HepG2 (cell line): ENCODE data around the gene GPSM1. TPM values are rescaled to one million over a fixed set of nuclear protein-coding genes. Genes with fewer than 3 reads are reported as not detected.

Experiments used
- ARNTL ChIP-seq: sonication (generic); formaldehyde crosslinking; IDR thresholded peaks from 2 replicates; pipeline ENCODE4 v1.4.0; 2020; ENCODE audit warnings: mild to moderate bottlenecking, missing genetic modification reagents
- ATF1 ChIP-seq: IDR thresholded peaks from 2 replicates; pipeline ENCODE4 v1.6.1; 2016; ENCODE audit warnings: mild to moderate bottlenecking, control low read depth
- CHCHD3 ChIP-seq: sonication (generic); formaldehyde crosslinking; IDR thresholded peaks from 2 replicates; pipeline ENCODE4 v1.8.0; 2022; ENCODE audit warnings: mild to moderate bottlenecking, missing genetic modification reagents, moderate library complexity
- FOXA3 ChIP-seq: IDR thresholded peaks from 2 replicates; pipeline ENCODE4 v1.6.1; 2016; ENCODE audit warnings: missing genetic modification reagents, missing compliant biosample characterization
- HHEX ChIP-seq: IDR thresholded peaks from 2 replicates; pipeline ENCODE4 v1.6.1; 2016; ENCODE audit warnings: control low read depth
- NAIF1 ChIP-seq: sonication (generic); formaldehyde crosslinking; IDR thresholded peaks from 2 replicates; pipeline ENCODE4 v1.5.0; 2020; ENCODE audit warnings: mild to moderate bottlenecking, missing genetic modification reagents, borderline replicate concordance
- NR2F1 ChIP-seq, 2 experiments: fragments of 450-650 bp in 1 of 2; formaldehyde crosslinking in 1 of 2; IDR thresholded peaks; 2 replicates each; pipeline versions ENCODE4 v1.5.0 to v1.6.1; 2016 to 2020; ENCODE audit warnings: mild to moderate bottlenecking in 1 of 2, missing compliant biosample characterization in 1 of 2, missing genetic modification reagents in 1 of 2, moderate library complexity in 1 of 2
- PHB2 ChIP-seq: fragments of 450-650 bp; IDR thresholded peaks from 2 replicates; pipeline ENCODE4 v1.6.1; 2018; ENCODE audit not compliant: partially characterized antibody
- PITX1 ChIP-seq: sonication (generic); formaldehyde crosslinking; IDR thresholded peaks from 2 replicates; pipeline ENCODE4 v1.5.1; 2020; ENCODE audit warnings: mild to moderate bottlenecking, missing genetic modification reagents
- RFX3 ChIP-seq: IDR thresholded peaks from 2 replicates; pipeline ENCODE4 v1.6.1; 2016; ENCODE audit warnings: missing biosample characterization, missing genetic modification reagents
- SALL2 ChIP-seq: sonication (generic); formaldehyde crosslinking; IDR thresholded peaks from 2 replicates; pipeline ENCODE4 v1.8.1; 2023; ENCODE audit warnings: mild to moderate bottlenecking, missing genetic modification reagents, inconsistent platforms
- SMARCC2 ChIP-seq: fragments of 450-650 bp; IDR thresholded peaks from 2 replicates; pipeline ENCODE4 v1.6.1; 2017; ENCODE audit warnings: antibody characterized with exemption, mild to moderate bottlenecking
- SSRP1 ChIP-seq: IDR thresholded peaks from 2 replicates; pipeline ENCODE4 v1.6.1; 2016; ENCODE audit warnings: control low read depth
- TOE1 ChIP-seq: sonication (generic); formaldehyde crosslinking; IDR thresholded peaks from 2 replicates; pipeline ENCODE4 v1.4.0; 2020; ENCODE audit warnings: mild to moderate bottlenecking, missing genetic modification reagents
- ZC3H13 ChIP-seq: sonication (generic); formaldehyde crosslinking; IDR thresholded peaks from 2 replicates; pipeline ENCODE4 v1.8.1; 2023; ENCODE audit warnings: mild to moderate bottlenecking, missing genetic modification reagents, moderate library complexity
- ZFP36 ChIP-seq: fragments of 150-350 bp; IDR thresholded peaks from 2 replicates; pipeline ENCODE4 v1.6.1; 2018; ENCODE audit warnings: borderline replicate concordance, low read length, low read depth; ENCODE audit not compliant: partially characterized antibody
- ZNF225 ChIP-seq: sonication (generic); formaldehyde crosslinking; IDR thresholded peaks from 2 replicates; pipeline ENCODE4 v1.4.0; 2020; ENCODE audit warnings: mild to moderate bottlenecking, missing genetic modification reagents
- ZNF30 ChIP-seq: sonication (generic); formaldehyde crosslinking; IDR thresholded peaks from 2 replicates; pipeline ENCODE4 v1.5.0; 2020; ENCODE audit warnings: mild to moderate bottlenecking, missing genetic modification reagents
- ZNF616 ChIP-seq: sonication (generic); formaldehyde crosslinking; IDR thresholded peaks from 2 replicates; pipeline ENCODE4 v1.5.0; 2020; ENCODE audit warnings: low read depth, mild to moderate bottlenecking, missing genetic modification reagents
- ZNF737 ChIP-seq: sonication (generic); formaldehyde crosslinking; IDR thresholded peaks from 2 replicates; pipeline ENCODE4 v1.5.0; 2020; ENCODE audit warnings: missing genetic modification reagents, mild to moderate bottlenecking, borderline replicate concordance
- ZNF788 ChIP-seq: sonication (generic); formaldehyde crosslinking; IDR thresholded peaks from 2 replicates; pipeline ENCODE4 v1.5.0; 2020; ENCODE audit warnings: mild to moderate bottlenecking, missing genetic modification reagents, borderline replicate concordance
- ZNF883 ChIP-seq: sonication (generic); formaldehyde crosslinking; IDR thresholded peaks from 2 replicates; pipeline ENCODE4 v1.5.1; 2020; ENCODE audit warnings: mild to moderate bottlenecking, missing genetic modification reagents; ENCODE audit errors: not compliant biosample characterization
- polyA plus RNA-seq, 8 experiments: library from polyadenylated mRNA; depleted of rRNA in 3 of 8; stranded (reverse) in 7 of 8; unstranded in 1 of 8; fragments of >200 nt; fragmentation: Illumina TruSeq in 4 of 8; extraction: Trizol in 4 of 8; gene quantifications; 2 replicates each; pipeline versions ENCODE4 v1.2.1 to v1.2.3, GENCODE V29; 2011 to 2016; ENCODE audit warnings: low read depth in 4 of 8, missing spikeins in 1 of 8, mixed read lengths in 1 of 8; ENCODE audit not compliant: insufficient read depth in 1 of 8
- total RNA-seq, 5 experiments: library from RNA; depleted of rRNA; stranded (reverse); fragments of >200 nt; fragmentation: Illumina TruSeq; extraction: Trizol; gene quantifications; 2 replicates each; pipeline ENCODE4 v1.2.3, GENCODE V29; 2016; ENCODE audit warnings: low read depth in 1 of 5
- TF ChIP-seq, protein P1 (sequence below): sonication (generic); formaldehyde crosslinking; IDR thresholded peaks from 2 replicates; pipeline ENCODE4 v1.8.1; 2023; ENCODE audit warnings: missing genetic modification reagents, inconsistent platforms, borderline replicate concordance
- TF ChIP-seq, protein P2 (sequence below): sonication (generic); formaldehyde crosslinking; IDR thresholded peaks from 2 replicates; pipeline ENCODE4 v1.5.0; 2020; ENCODE audit warnings: missing genetic modification reagents
- TF ChIP-seq, protein P3 (sequence below), 2 experiments: sonication (generic) in 1 of 2; formaldehyde crosslinking in 1 of 2; IDR thresholded peaks; 2 replicates each; pipeline versions ENCODE4 v1.4.0 to v1.6.1; 2018 to 2020; ENCODE audit warnings: missing genetic modification reagents in 2 of 2, borderline replicate concordance in 1 of 2, low read depth in 1 of 2, mild to moderate bottlenecking in 1 of 2, missing biosample characterization in 1 of 2
- TF ChIP-seq, protein P4 (sequence below): sonication (generic); formaldehyde crosslinking; IDR thresholded peaks from 2 replicates; pipeline ENCODE4 v1.4.0; 2020; ENCODE audit warnings: low read depth, mild to moderate bottlenecking, missing genetic modification reagents

GPSM1 gene
- total and polyA plus RNA-seq, 2 of the 13 experiments (the other 11 are each of a cell fraction or from before 2014, with no cell fraction given): 1.0 to 2.4 TPM

DNA sequence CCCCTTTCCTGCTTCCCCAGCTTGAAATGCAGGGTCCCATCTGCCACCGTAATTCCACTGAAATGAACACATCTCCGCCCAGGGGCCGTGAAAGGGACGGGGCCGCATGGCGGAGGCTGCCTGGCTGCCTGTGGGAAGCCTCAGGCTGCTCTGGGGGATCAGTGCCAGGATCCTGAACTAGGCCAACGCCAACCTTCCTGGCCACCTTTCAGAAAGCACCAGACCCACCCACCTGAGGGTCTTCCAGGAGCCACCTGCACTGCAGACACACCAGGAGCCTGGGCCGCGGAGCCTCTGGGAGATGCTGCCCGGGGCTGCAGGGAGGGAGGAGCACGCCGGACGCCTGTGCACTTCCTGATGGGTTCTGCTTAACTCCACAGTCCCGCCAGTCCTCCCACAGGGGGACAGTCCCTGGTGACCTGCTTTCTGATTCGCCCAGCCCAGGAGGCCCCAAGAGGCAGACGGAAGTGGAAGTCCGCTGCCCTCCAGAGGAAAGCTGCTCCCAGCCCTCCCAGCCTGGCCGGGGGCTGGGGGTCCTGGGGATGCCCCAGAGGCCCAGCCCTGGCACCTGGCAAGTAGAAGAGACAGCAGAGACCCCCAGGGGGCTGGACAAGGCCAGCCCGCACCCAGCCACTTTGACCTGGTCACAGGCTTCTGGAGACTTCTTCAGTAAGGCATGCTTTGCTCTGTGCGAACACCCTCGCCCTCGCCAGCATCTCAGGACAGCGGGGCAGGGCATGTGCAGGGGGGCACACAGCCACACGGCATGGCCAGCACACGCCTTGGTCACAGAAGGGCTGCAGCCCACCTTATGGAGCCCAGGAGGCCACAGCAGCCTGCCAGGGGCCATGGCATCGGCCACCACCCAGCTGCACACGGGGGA, 46.2 kb downstream of the GPSM1 start, which contains the start of gene CARD9 (continued):
- no peak for TF ChIP-seq PHB2
- TF ChIP-seq ZNF788 (CRISPR knock-in tag): no peak
- no peak for TF ChIP-seq ZNF883 (CRISPR knock-in tag)
- no peak for TF ChIP-seq ZFP36
- TF ChIP-seq, protein P1, sequence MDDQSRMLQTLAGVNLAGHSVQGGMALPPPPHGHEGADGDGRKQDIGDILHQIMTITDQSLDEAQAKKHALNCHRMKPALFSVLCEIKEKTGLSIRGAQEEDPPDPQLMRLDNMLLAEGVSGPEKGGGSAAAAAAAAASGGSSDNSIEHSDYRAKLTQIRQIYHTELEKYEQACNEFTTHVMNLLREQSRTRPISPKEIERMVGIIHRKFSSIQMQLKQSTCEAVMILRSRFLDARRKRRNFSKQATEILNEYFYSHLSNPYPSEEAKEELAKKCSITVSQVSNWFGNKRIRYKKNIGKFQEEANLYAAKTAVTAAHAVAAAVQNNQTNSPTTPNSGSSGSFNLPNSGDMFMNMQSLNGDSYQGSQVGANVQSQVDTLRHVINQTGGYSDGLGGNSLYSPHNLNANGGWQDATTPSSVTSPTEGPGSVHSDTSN: no peak
- no peak for TF ChIP-seq RFX3 (CRISPR knock-in tag)
- TF ChIP-seq ZNF225: no peak
- TF ChIP-seq NR2F1 (CRISPR knock-in tag; IDR thresholded peaks at IDR 0.05): no peak
- no peak for TF ChIP-seq PITX1 (CRISPR knock-in tag)
- no peak for TF ChIP-seq ZNF737 (CRISPR knock-in tag)
- TF ChIP-seq SALL2 (CRISPR knock-in tag): peak; percentile 85; the same call in 1 of the 2 replicates
- TF ChIP-seq ZNF616 (CRISPR knock-in tag): no peak
- no peak for TF ChIP-seq HHEX (CRISPR knock-in tag)
- no peak for TF ChIP-seq NAIF1
- TF ChIP-seq ATF1 (CRISPR knock-in tag): no peak
- TF ChIP-seq ARNTL (CRISPR knock-in tag): no peak
- TF ChIP-seq, protein P2, sequence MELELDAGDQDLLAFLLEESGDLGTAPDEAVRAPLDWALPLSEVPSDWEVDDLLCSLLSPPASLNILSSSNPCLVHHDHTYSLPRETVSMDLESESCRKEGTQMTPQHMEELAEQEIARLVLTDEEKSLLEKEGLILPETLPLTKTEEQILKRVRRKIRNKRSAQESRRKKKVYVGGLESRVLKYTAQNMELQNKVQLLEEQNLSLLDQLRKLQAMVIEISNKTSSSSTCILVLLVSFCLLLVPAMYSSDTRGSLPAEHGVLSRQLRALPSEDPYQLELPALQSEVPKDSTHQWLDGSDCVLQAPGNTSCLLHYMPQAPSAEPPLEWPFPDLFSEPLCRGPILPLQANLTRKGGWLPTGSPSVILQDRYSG: no peak
- TF ChIP-seq SSRP1: no peak
- TF ChIP-seq ZNF30 (CRISPR knock-in tag): no peak
- TF ChIP-seq, protein P3, sequence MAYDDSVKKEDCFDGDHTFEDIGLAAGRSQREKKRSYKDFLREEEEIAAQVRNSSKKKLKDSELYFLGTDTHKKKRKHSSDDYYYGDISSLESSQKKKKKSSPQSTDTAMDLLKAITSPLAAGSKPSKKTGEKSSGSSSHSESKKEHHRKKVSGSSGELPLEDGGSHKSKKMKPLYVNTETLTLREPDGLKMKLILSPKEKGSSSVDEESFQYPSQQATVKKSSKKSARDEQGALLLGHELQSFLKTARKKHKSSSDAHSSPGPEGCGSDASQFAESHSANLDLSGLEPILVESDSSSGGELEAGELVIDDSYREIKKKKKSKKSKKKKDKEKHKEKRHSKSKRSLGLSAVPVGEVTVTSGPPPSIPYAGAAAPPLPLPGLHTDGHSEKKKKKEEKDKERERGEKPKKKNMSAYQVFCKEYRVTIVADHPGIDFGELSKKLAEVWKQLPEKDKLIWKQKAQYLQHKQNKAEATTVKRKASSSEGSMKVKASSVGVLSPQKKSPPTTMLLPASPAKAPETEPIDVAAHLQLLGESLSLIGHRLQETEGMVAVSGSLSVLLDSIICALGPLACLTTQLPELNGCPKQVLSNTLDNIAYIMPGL (CRISPR knock-in tag; IDR thresholded peaks at IDR 0.05; ENCODE audit: borderline replicate concordance in 1 of 2, low read depth in 1 of 2): no peak
- TF ChIP-seq, protein P4, sequence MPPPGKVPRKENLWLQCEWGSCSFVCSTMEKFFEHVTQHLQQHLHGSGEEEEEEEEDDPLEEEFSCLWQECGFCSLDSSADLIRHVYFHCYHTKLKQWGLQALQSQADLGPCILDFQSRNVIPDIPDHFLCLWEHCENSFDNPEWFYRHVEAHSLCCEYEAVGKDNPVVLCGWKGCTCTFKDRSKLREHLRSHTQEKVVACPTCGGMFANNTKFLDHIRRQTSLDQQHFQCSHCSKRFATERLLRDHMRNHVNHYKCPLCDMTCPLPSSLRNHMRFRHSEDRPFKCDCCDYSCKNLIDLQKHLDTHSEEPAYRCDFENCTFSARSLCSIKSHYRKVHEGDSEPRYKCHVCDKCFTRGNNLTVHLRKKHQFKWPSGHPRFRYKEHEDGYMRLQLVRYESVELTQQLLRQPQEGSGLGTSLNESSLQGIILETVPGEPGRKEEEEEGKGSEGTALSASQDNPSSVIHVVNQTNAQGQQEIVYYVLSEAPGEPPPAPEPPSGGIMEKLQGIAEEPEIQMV (CRISPR knock-in tag): no peak
- no peak for TF ChIP-seq TOE1 (CRISPR knock-in tag)
- TF ChIP-seq FOXA3: no peak
- no peak for TF ChIP-seq SMARCC2
- no peak for TF ChIP-seq CHCHD3 (CRISPR knock-in tag)
- TF ChIP-seq ZC3H13 (CRISPR knock-in tag): no peak
